ENCODE data around the gene DDX59.

- TF ChIP-seq RAD21 (IDR thresholded peaks at IDR 0.05; ENCODE audit: low read depth) (no peak), POLR2AphosphoS5 (IDR thresholded peaks at IDR 0.05; ENCODE audit: low read depth, low read length) (no peak), ZBTB33 (IDR thresholded peaks at IDR 0.05; ENCODE audit: extremely low read depth, insufficient replicate concordance, low read length) (no peak), SP1 (IDR thresholded peaks at IDR 0.05; ENCODE audit: low read depth) (no peak), EZH2phosphoT487 (IDR thresholded peaks at IDR 0.05; ENCODE audit: borderline replicate concordance) (no peak), POLR2A (IDR thresholded peaks at IDR 0.05; ENCODE audit: borderline replicate concordance, extremely low read depth, insufficient read depth, insufficient read length) (no peak), EZH2 (IDR thresholded peaks at IDR 0.05) (no peak), SRF (IDR thresholded peaks at IDR 0.05; ENCODE audit: low read depth) (no peak), ZNF274 (IDR thresholded peaks at IDR 0.05; ENCODE audit: low read depth, low read length) (no peak), JUND (IDR thresholded peaks at IDR 0.05) (no peak)
- TF ChIP-seq, protein P1, sequence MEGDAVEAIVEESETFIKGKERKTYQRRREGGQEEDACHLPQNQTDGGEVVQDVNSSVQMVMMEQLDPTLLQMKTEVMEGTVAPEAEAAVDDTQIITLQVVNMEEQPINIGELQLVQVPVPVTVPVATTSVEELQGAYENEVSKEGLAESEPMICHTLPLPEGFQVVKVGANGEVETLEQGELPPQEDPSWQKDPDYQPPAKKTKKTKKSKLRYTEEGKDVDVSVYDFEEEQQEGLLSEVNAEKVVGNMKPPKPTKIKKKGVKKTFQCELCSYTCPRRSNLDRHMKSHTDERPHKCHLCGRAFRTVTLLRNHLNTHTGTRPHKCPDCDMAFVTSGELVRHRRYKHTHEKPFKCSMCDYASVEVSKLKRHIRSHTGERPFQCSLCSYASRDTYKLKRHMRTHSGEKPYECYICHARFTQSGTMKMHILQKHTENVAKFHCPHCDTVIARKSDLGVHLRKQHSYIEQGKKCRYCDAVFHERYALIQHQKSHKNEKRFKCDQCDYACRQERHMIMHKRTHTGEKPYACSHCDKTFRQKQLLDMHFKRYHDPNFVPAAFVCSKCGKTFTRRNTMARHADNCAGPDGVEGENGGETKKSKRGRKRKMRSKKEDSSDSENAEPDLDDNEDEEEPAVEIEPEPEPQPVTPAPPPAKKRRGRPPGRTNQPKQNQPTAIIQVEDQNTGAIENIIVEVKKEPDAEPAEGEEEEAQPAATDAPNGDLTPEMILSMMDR (IDR thresholded peaks at IDR 0.05 in 2 of 3, conservative IDR thresholded peaks at IDR 0.05 in 1 of 3; ENCODE audit: borderline replicate concordance in 1 of 3, insufficient read depth in 1 of 3, low read depth in 2 of 3, low read length in 2 of 3) = no peak
- TF ChIP-seq, protein P2, sequence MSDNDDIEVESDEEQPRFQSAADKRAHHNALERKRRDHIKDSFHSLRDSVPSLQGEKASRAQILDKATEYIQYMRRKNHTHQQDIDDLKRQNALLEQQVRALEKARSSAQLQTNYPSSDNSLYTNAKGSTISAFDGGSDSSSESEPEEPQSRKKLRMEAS (IDR thresholded peaks at IDR 0.05) = no peak
Observed at GRCh38 chr1:200676829-200677228, 7.1 kb upstream of the DDX59 start.
